Breast epithelium (tissue), 3 donors: ENCODE data around the gene FAM193A.

Experiments used
- POLR2AphosphoS5 ChIP-seq, 3 donors: sonication (generic); formaldehyde crosslinking; IDR thresholded peaks; one replicate each; pipeline ENCODE4 v1.6.1; 2017; ENCODE audit warnings: antibody characterized with exemption in 3 of 3
- TF ChIP-seq, protein P1 (sequence below), 3 donors: fragments of 450-650 bp; IDR thresholded peaks; one replicate each; pipeline ENCODE4 v1.5.1; 2016 to 2017; ENCODE audit warnings: antibody characterized with exemption in 3 of 3, mild to moderate bottlenecking in 3 of 3, moderate library complexity in 3 of 3

DNA sequence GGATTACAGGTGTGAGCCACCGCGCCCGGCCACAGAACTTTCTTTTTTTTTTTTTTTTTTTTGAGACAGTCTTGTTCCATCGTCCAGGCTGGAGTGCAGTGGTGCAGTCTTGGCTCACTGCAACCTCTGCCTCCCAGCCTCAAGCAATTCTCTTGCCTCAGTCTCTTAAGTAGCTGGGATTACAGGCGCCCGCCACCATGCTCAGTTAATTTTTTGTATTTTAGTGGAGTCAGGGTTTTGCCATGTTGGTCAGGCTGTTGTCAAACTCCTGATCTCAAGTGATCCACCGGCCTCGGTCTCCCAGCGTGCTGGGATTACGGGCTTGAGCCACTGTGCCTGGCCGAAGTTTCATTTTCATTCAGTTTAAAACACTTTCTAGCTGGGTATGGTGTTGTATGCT is 16.4 kb downstream of the FAM193A start:
- TF ChIP-seq, protein P1, sequence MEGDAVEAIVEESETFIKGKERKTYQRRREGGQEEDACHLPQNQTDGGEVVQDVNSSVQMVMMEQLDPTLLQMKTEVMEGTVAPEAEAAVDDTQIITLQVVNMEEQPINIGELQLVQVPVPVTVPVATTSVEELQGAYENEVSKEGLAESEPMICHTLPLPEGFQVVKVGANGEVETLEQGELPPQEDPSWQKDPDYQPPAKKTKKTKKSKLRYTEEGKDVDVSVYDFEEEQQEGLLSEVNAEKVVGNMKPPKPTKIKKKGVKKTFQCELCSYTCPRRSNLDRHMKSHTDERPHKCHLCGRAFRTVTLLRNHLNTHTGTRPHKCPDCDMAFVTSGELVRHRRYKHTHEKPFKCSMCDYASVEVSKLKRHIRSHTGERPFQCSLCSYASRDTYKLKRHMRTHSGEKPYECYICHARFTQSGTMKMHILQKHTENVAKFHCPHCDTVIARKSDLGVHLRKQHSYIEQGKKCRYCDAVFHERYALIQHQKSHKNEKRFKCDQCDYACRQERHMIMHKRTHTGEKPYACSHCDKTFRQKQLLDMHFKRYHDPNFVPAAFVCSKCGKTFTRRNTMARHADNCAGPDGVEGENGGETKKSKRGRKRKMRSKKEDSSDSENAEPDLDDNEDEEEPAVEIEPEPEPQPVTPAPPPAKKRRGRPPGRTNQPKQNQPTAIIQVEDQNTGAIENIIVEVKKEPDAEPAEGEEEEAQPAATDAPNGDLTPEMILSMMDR (IDR thresholded peaks at IDR 0.05), result no peak
- TF ChIP-seq POLR2AphosphoS5 (IDR thresholded peaks at IDR 0.05), result no peak
